Right lobe of liver (tissue), 6 donors: ENCODE measurements around the gene CPD. TPM values are rescaled to one million over a fixed set of nuclear protein-coding genes. Genes with fewer than 3 reads are reported as not detected.

ENCODE experiments used
- ATAC-seq, 4 donors: fragments of 200-7000 bp; cut with Tn5 transposase; one replicate each; pipeline ENCODE4 v1.9.1; 2020; ENCODE audit warnings: mild to moderate bottlenecking in 4 of 4, moderate library complexity in 4 of 4
- DNase-seq, 3 donors: peaks; one replicate each; pipeline ENCODE4 v3.0.0-alpha.2; 2020
- H3K27ac ChIP-seq, 3 donors: fragments of 200-600 bp; one replicate each; pipeline ENCODE4 v1.8.0; 2022
- H3K27me3 ChIP-seq, 2 donors: fragments of 200-600 bp; one replicate each; pipeline ENCODE4 v1.8.0; 2022
- H3K36me3 ChIP-seq, 4 donors: fragments of 200-600 bp; sonication (generic) in 1 of 4; one replicate each; pipeline versions ENCODE4 v1.5.1 to v1.8.0; 2017 to 2022; ENCODE audit warnings: control low read depth in 1 of 4
- H3K4me1 ChIP-seq, 4 donors: fragments of 200-600 bp; sonication (generic) in 1 of 4; one replicate each; pipeline versions ENCODE4 v1.5.1 to v1.8.0; 2017 to 2022; ENCODE audit warnings: control low read depth in 1 of 4
- H3K4me3 ChIP-seq, 3 donors: fragments of 200-600 bp; one replicate each; pipeline ENCODE4 v1.8.0; 2022
- H3K9me3 ChIP-seq, 4 donors: fragments of 200-600 bp; sonication (generic) in 1 of 4; one replicate each; pipeline versions ENCODE4 v1.5.1 to v1.8.0; 2017 to 2022; ENCODE audit warnings: control low read depth in 1 of 4
- CTCF ChIP-seq, 4 donors: fragments of 200-600 bp in 3 of 4; fragments of 450-650 bp in 1 of 4; IDR thresholded peaks; one replicate each; pipeline versions ENCODE4 v1.5.1 to v1.8.0; 2016 to 2022; ENCODE audit warnings: antibody characterized with exemption in 4 of 4, mild to moderate bottlenecking in 2 of 4
- POLR2A ChIP-seq: fragments of 450-650 bp; IDR thresholded peaks from one replicate; pipeline ENCODE4 v1.6.1; 2017; ENCODE audit warnings: antibody characterized with exemption, mild to moderate bottlenecking
- WGBS: methylation state at CpG from one replicate; pipeline ENCODE4 v1.1.6; 2018; ENCODE audit warnings: low coverage, low lambda C conversion rate; ENCODE audit not compliant: insufficient coverage; ENCODE audit errors: missing lambda C conversion rate; 5-methylcytosine and 5-hydroxymethylcytosine counted together
- intact Hi-C, 2 donors: fragments of 100-400 bp; cut with DNase I; formaldehyde crosslinking; loops; one replicate each; pipeline versions ENCODE4 v1.11.2 to v1.14.1; 2022
- total RNA-seq, 6 experiments: library from RNA; depleted of rRNA in 2 of 6; stranded (reverse); fragments of >200 nt in 2 of 6; fragmentation: NEBNext Ultra II Directional in 3 of 6; extraction: Animal tissue kit (Norgen Biotek cat#: 25700) in 3 of 6; gene quantifications; one replicate each; pipeline versions ENCODE4 v1.1.0 to v1.2.4, GENCODE V29; 2016 to 2023
- donor health status: DM: no; HTN: yes; CAD: no.
- donor health status: DM: no; HTN: no; CAD: no.
- donor health status: DM: no; HTN: no; CAD: no.
- donor health status: DM: no; HTN: yes; CAD: no.
- donor health status: DM: no; HTN: yes; CAD: no.

CPD gene
- total RNA-seq, 6 experiments from 2014 or later: 42.2 to 129 (median 53.5) TPM

- 100% methylated on average over 2 of the region's 2 CpGs for WGBS
- H3K27me3 ChIP-seq: no peaks in the 10 kb centered on the region
- no peak for TF ChIP-seq POLR2A
- no peak for TF ChIP-seq CTCF (IDR thresholded peaks at IDR 0.05)
- H3K9me3 ChIP-seq: no peaks in the 10 kb centered on the region
- H3K36me3 ChIP-seq: peaks cover 0 to 13% (median 0%) of the 10 kb centered on the region in 4 donors
- DNase-seq (no peak), ATAC-seq (no peak)
- H3K27ac ChIP-seq: no peak overlapping the region
- intact Hi-C loops: no loop called here
- no peak overlapping the region for H3K4me3 ChIP-seq
- peaks cover 0 to 13% (median 0%) of the 10 kb centered on the region in 4 donors for H3K4me1 ChIP-seq
Observed at GRCh38 chr17:30391534-30391933, 12.8 kb downstream of the CPD start.

- H3K27me3 ChIP-seq: no peaks in the 10 kb centered on the region
- no peak for DNase-seq
- peaks cover 0 to 18% (median 0%) of the 10 kb centered on the region in 4 donors for H3K4me1 ChIP-seq
- H3K36me3 ChIP-seq: peaks cover 0 to 7% (median 0%) of the 10 kb centered on the region in 4 donors
- H3K27ac ChIP-seq: no peak overlapping the region
- no peak for ATAC-seq
- H3K4me3 ChIP-seq: no peak overlapping the region
- 98% methylated on average over 4 of the region's 4 CpGs for WGBS
- H3K9me3 ChIP-seq: no peaks in the 10 kb centered on the region
- intact Hi-C loops: no loop called here
- TF ChIP-seq CTCF (IDR thresholded peaks at IDR 0.05) (no peak), POLR2A (no peak)
Observed at GRCh38 chr17:30393491-30393890, 14.8 kb downstream of the CPD start.

- ATAC-seq (no peak), DNase-seq (no peak)
- no peak overlapping the region for H3K4me3 ChIP-seq
- intact Hi-C loops: no loop called here
- peaks cover 0 to 7% (median 0%) of the 10 kb centered on the region in 4 donors for H3K36me3 ChIP-seq
- peaks cover 0 to 18% (median 0%) of the 10 kb centered on the region in 4 donors for H3K4me1 ChIP-seq
- 50% methylated on average over 4 of the region's 6 CpGs for WGBS
- H3K27ac ChIP-seq: no peak overlapping the region
- H3K9me3 ChIP-seq: no peaks in the 10 kb centered on the region
- TF ChIP-seq POLR2A: no peak
- TF ChIP-seq CTCF (IDR thresholded peaks at IDR 0.05): no peak
- H3K27me3 ChIP-seq: no peaks in the 10 kb centered on the region
Observed at GRCh38 chr17:30393911-30394867, 15.5 kb downstream of the CPD start.

GRCh38 chr17:30395398-30396022, 16.8 kb downstream of the CPD start:
- H3K4me3 ChIP-seq: peak overlapping the region in 1 of 3 donors; percentile 10
- H3K9me3 ChIP-seq: no peaks in the 10 kb centered on the region
- DNase-seq (no peak), ATAC-seq (peak; percentile 77 to 88 (median 86))
- H3K27me3 ChIP-seq: no peaks in the 10 kb centered on the region
- intact Hi-C loops: no loop called here
- H3K27ac ChIP-seq: peak overlapping the region in 1 of 3 donors; percentile 64
- 18% methylated on average over 2 of the region's 2 CpGs for WGBS
- H3K36me3 ChIP-seq: peaks cover 0 to 7% (median 0%) of the 10 kb centered on the region in 4 donors
- peaks cover 0 to 18% (median 0%) of the 10 kb centered on the region in 4 donors for H3K4me1 ChIP-seq
- TF ChIP-seq CTCF (IDR thresholded peaks at IDR 0.05) (no peak), POLR2A (no peak)
